Omental fat pad (tissue), 4 donors: ENCODE data around the gene KRT85. TPM values are rescaled to one million over a fixed set of nuclear protein-coding genes. Genes with fewer than 3 reads are reported as not detected.

Experiments used
- ATAC-seq: fragments of 150-250 bp; one replicate; pipeline ENCODE4 v1.9.1; 2016; ENCODE audit warnings: mild to moderate bottlenecking, moderate library complexity; ENCODE audit not compliant: low FRiP score
- DNase-seq: peaks from one replicate; pipeline ENCODE4 v3.0.0-alpha.2; 2019; ENCODE audit warnings: low spot score
- total RNA-seq, 4 donors: library from RNA; depleted of rRNA; stranded (reverse); fragments of >200 nt; gene quantifications; one replicate each; pipeline ENCODE4 v1.1.0, GENCODE V29; 2016
- TF ChIP-seq, protein P1 (sequence below), 3 donors: fragments of 450-650 bp; IDR thresholded peaks; one replicate each; pipeline ENCODE4 v1.5.1; 2016 to 2017; ENCODE audit warnings: antibody characterized with exemption in 3 of 3, mild to moderate bottlenecking in 3 of 3, moderate library complexity in 2 of 3

Gene KRT85
- total RNA-seq, 4 donors from 2014 or later, result not detected

- no peak for DNase-seq
- ATAC-seq, result peak; percentile 53
- TF ChIP-seq, protein P1, sequence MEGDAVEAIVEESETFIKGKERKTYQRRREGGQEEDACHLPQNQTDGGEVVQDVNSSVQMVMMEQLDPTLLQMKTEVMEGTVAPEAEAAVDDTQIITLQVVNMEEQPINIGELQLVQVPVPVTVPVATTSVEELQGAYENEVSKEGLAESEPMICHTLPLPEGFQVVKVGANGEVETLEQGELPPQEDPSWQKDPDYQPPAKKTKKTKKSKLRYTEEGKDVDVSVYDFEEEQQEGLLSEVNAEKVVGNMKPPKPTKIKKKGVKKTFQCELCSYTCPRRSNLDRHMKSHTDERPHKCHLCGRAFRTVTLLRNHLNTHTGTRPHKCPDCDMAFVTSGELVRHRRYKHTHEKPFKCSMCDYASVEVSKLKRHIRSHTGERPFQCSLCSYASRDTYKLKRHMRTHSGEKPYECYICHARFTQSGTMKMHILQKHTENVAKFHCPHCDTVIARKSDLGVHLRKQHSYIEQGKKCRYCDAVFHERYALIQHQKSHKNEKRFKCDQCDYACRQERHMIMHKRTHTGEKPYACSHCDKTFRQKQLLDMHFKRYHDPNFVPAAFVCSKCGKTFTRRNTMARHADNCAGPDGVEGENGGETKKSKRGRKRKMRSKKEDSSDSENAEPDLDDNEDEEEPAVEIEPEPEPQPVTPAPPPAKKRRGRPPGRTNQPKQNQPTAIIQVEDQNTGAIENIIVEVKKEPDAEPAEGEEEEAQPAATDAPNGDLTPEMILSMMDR (IDR thresholded peaks at IDR 0.05), result no peak
Measured at GRCh38 chr12:52395761-52396434, 28.6 kb upstream of the KRT85 start.

GRCh38 chr12:52394836-52395405 lies 27.6 kb upstream of the KRT85 start:
- DNase-seq (no peak), ATAC-seq (no peak)
- TF ChIP-seq, protein P1 (IDR thresholded peaks at IDR 0.05), result no peak

GRCh38 chr12:52392465-52393007 lies 25.3 kb upstream of the KRT85 start:
- DNase-seq, result no peak
- TF ChIP-seq, protein P1 (IDR thresholded peaks at IDR 0.05), result no peak
- ATAC-seq, result no peak

DNA sequence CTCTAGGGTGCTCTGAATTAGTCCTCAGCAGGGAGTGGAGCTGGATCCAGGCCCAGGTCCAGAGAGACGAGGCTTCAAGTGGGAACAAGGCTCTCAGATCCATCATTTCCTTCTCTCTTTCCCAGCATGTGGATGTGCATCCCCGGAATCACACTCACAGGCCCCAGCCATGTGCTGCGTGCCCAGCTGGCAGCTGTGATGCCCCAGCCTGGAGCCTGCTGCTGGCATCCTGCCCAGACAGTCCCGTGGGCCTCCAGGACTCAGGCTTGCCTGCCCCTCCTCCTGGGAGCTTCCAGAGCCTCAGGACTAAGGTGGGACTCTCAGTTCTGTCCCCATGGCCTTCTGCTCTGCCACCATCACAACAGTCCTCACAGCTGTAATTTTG lies 24.3 kb upstream of the KRT85 start:
- ATAC-seq (no peak), DNase-seq (no peak)
- TF ChIP-seq, protein P1 (IDR thresholded peaks at IDR 0.05), result no peak

GRCh38 chr12:52390739-52391617 lies 23.7 kb upstream of the KRT85 start:
- DNase-seq (no peak), ATAC-seq (no peak)
- TF ChIP-seq, protein P1 (IDR thresholded peaks at IDR 0.05), result no peak

DNA sequence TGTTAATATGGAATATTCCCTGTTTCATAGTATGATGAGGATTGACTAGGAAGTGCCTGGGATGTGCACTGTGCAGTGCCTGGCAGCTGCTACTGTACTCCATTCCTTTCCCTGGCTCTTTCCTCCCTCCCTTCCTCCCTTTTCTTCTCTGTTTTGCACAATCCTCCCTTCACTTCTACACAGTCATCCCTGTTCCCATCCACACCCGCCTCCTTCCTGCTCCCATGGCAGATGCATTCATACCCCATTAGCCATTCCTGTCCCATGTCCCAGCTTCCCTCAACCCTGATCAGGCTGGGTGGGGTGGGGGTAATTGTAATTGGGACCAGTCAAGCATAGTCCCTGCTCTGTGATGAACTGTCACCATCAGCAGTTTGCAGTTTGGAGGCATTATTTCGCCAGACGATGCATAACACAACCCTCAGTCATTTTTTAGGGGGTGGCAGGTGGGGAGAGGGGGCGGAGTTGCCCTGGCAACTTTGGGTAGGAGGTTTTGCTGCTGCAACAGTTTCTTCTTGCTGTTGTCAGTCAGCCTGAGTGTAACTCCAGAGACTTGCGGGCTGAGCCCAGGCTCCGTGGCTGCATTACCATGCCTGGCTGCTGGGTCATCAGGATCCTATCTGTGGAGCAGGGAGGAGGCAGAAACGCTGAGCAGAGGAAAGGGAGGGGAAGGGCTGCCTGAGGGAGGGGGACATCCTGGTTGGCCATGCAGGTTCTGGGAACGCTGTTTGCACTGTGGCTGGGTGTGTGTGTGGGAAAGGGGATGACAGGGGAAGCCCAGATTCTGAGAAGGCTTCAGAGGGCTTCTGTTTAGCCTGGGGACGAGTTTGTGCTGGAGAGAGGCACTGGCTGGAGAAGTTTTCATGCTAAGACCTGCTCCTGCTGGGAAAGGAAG lies 22.3 kb upstream of the KRT85 start:
- ATAC-seq (peak; percentile 78), DNase-seq (no peak)
- TF ChIP-seq, protein P1 (IDR thresholded peaks at IDR 0.05), result no peak
